IMR-90 (cell line): ENCODE results near the gene E2F8.

ENCODE experiments used
- CTCF ChIP-seq: conservative IDR thresholded peaks from 2 replicates; pipeline ENCODE4 v1.5.1; 2012; ENCODE audit warnings: mild to moderate bottlenecking, low read depth, low read length, improper control_type of control experiment
- ELK1 ChIP-seq: fragments of 150-350 bp; IDR thresholded peaks from 2 replicates; pipeline ENCODE4 v1.6.1; 2016; ENCODE audit warnings: low read depth, mild to moderate bottlenecking, low read length, moderate library complexity, borderline replicate concordance
- MAZ ChIP-seq: IDR thresholded peaks from 2 replicates; pipeline ENCODE4 v1.6.1; 2012; ENCODE audit warnings: low read depth, mild to moderate bottlenecking, low read length, improper control_type of control experiment, moderate library complexity, borderline replicate concordance
- POLR2A ChIP-seq: IDR thresholded peaks from 2 replicates; pipeline ENCODE4 v1.6.1; 2012; ENCODE audit warnings: mild to moderate bottlenecking, low read depth, low read length
- RAD21 ChIP-seq: IDR thresholded peaks from 2 replicates; pipeline ENCODE4 v1.6.1; 2012; ENCODE audit warnings: low read length, improper control_type of control experiment
- RCOR1 ChIP-seq: IDR thresholded peaks from 2 replicates; pipeline ENCODE4 v1.6.1; 2012; ENCODE audit warnings: mild to moderate bottlenecking, low read length, improper control_type of control experiment; ENCODE audit not compliant: insufficient replicate concordance
- RFX5 ChIP-seq: IDR thresholded peaks from 2 replicates; pipeline ENCODE4 v1.8.0; 2012; ENCODE audit warnings: low read depth, mild to moderate bottlenecking, low read length, moderate library complexity
- SMC3 ChIP-seq: fragments of 150-350 bp; IDR thresholded peaks from 2 replicates; pipeline ENCODE4 v1.6.1; 2016; ENCODE audit warnings: low read depth, mild to moderate bottlenecking, antibody characterized with exemption, low read length, moderate library complexity
- USF2 ChIP-seq: fragments of 150-350 bp; IDR thresholded peaks from 2 replicates; pipeline ENCODE4 v1.6.1; 2017; ENCODE audit warnings: mild to moderate bottlenecking, antibody characterized with exemption, low read length, low read depth

- TF ChIP-seq POLR2A (no peak), RFX5 (no peak), CTCF (no peak), USF2 (no peak), RCOR1 (no peak), RAD21 (no peak), MAZ (no peak), SMC3 (no peak), ELK1 (no peak)
Measured at GRCh38 chr11:19225581-19225980, 15.2 kb downstream of the E2F8 start.
